GM18520 (cell line): ENCODE data around the gene EMILIN1.
"Not testable (repeated sequence)": the region's sequence is repeated elsewhere in the genome, so short reads cannot be mapped to it uniquely, and the experiment has no call there.

Source experiments
- ATAC-seq: cut with Tn5 transposase; IDR thresholded peaks from one replicate; pipeline ENCODE4 v1.9.1; 2021; ENCODE audit not compliant: unreplicated experiment

Gene EMILIN1

DNA sequence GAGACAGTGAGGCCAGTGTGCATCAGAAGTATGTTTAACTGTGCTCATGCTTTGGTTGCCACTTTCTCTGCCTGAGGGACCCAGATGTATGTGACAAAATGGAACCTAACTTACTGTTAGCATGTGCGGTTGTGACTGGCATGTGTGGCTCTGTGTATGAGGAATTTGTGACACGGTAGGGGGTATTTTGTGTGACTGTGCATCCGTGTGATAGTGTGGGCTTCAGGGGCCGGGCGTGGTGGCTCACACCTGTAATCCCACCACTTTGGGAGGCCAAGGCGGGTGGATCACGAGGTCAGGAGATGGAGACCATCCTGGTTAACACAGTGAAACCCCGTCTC lies 40.9 kb downstream of the EMILIN1 start:
- not testable (repeated sequence) for ATAC-seq

DNA sequence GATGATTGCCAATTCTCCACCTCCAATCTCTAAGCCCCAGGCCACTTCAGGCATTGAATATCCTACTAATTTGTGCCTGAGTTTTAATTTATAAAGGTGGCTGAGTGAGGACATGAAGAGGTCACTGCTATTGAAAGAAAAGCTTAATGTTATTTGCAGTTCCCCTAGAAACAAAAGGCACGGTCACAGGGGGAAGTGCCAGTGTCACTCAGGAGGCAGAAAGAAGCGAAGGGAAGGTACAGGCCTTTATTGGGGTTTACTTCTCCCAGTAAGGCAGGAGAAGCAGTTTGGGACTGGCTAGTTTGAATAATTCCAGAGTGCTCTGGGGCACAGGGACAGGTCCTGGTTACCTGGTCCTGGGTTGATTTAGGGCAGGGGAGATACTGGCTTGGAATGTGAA lies 43.5 kb downstream of the EMILIN1 start:
- no peak for ATAC-seq

DNA sequence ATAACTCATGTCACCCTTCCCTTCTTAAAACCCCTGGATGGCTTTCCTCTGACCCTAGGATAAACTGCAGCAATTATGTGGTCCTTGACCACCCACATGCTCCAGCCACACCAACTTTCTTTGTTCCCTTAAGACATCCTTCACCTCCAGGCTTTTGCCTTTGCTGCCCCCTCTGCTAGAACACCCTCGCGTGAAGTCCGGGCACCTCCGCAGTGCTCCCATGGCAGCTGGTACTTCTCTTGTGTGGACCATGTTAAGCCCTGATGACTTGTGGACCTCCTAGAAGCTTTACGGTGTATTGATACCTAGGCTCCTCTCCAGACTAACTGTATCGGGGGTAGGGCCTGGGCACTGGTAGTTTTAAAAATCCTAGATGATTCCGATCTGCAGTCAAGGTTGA lies 44.4 kb downstream of the EMILIN1 start:
- no peak for ATAC-seq

DNA sequence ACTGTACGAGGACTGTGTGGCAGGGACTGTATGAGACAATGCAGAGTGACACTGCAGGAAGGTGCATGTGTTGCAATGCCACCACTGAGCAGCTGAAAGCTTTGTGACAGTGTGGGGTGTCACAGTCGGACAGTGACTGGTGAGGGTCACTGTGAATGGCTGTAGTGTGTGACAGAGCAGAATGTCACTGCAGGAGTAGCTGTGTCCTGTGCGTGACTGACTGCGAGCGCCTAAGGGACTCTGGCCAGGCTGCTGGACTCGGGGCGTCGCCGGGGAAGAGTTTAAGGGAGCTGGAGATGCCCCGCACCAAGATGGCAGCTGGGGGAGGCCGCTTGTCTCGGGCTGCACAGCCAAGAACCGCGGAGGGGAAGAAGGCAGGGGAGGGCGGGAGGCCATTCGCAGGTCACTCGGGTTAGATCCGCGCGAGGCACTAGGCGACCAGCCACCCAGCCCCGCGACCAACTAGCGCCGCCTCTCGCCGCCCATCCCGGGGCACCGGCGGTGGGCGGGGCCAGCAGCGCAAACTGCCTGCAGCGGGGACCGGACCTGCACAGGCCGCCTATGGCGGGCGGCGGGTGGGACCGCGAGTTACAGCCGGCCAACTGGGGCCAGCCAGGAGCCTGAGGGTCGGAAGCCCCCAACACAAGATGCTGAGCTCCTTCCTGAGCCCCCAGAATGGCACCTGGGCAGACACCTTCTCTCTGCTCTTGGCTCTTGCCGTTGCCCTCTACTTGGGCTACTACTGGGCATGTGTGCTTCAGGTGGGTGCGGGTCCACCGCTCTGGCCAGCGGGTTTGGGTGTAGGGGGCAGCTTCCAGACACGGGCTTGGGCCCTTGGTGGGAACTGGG lies 45.1 kb downstream of the EMILIN1 start, which contains the start of gene ABHD1:
Gene ABHD1, plus strand, starts transcription at position 514 of the 849 bp plus-strand sequence. Its CDS starts 134 bp downstream, at position 648.
- no peak for ATAC-seq

DNA sequence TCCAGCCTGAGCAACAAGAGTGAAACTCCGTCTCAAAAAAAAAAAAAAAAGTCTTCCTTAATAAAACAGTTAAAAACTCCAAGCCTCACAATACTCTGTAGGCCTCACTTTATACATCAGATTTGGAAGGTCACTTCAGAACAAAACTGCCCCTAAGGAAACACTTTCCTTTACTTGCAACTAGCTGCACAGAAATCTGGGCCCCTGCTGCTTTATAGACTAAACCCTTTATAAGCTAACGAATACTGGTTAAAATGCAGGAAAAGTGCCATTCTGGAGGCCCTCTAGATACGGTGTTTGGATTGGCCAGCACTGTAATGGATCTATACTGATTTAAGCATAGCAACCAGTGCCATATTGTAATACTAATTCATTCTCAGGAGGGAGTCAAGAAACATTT lies 46.7 kb downstream of the EMILIN1 start:
- no peak for ATAC-seq

DNA sequence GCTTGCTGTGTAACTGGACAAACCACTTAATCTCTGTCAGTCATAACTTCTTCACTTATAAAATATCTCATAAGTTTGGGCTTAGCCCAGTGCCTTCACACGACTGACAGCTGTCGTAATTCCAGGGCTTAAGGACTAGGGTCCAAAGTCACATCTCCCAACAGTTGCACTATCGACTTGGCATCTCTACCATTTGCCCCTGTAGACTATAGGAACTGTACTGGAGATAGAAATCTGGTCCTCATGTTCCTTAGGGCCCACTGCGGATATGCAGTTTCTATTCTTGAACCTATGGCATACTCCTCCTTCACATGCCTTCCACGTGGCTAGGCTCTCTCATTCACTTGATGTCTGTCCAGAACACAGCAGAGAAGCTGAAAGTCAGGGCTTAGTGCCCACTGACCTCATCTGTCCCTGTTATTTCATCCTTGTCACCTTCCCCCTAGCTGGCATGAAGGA lies 47.9 kb downstream of the EMILIN1 start:
- ATAC-seq = no peak

DNA sequence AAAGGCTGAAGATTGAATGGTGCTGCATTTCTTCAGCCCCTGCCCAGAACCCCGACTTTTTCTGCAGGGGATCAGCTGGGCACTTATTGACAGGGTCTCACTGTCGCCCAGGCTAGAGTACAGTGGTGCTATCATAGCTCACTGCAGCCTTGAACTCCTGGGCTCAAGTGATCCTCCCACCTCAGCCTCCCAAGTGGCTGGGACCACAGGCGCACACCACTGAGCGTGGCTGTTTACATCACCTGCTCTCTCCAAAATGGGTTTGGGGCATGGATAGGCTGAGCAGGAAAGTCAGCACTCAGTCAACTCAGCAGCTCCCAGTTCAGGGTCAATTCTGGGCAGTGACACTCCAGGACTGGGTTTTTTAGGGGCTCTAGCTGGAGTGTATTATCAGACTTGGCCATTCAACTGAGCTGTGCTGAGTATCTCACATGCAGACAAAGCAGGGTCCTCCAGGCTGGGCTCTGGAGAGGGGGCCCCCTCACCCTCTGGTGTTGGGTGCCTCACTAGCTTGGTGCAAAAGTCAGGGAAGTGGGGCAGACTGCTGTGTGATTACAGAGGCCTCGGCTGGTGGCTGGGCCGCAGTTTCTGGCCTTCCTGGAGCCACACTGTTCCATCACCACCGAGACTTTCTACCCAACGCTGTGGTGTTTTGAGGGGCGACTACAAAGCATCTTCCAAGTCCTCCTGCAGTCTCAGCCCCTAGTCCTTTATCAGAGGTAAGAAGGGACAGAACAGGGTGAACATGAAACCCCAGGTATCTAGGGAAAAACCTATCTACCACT lies 49.7 kb downstream of the EMILIN1 start:
- ATAC-seq = no peak

DNA sequence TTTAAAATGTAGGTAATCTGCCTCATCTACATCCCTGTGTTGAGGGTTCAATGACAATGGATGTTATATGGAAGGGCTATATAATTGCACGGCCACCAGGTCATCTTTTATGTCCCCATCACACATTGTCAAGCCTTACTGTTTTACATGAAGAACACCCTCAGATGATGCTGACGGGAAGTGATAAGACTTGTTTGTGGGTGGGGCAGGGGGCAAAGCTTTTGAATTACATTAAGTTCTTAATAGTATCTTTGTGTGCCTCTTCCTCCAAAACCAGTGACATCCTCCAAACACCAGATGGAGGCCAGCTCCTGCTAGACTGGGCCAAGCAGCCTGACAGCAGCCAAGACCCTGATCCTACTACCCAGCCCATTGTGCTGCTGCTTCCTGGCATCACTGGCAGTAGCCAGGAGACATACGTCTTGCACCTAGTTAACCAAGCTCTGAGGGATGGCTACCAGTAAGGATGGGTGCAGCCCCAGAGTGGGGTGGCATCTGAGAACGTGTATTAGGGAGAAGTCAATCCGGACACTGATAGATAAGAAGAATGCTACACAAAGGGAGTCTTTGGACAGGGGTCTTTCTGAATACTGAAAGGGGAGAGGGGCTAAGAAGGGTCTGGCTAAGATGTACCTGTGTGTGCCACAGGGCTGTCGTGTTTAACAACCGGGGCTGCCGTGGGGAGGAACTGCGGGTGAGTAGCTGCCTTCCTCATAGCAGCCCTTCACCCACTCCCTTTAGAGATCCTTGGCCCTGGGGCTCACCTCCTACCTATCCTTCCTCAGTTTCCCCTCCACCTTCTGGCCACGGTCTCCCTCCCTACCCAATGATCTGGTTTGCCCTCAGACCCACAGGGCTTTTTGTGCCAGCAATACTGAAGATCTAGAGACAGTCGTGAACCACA lies 50.5 kb downstream of the EMILIN1 start:
- no peak for ATAC-seq

DNA sequence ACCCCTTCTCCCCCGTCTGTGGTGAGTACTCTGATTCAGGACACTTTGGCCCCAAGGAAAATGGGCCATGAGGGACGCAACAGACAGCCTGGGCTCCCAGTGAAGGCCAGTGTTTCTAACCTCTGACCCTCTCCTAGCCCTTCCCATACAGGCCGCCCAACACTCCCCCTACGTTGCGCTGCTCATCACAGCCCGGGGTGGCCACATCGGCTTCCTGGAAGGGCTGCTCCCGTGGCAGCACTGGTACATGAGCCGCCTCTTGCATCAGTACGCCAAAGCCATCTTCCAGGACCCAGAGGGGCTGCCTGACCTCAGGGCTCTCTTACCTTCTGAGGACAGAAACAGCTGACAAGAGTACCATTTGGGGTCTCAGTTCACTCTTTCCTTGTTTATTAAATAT lies 52.0 kb downstream of the EMILIN1 start:
- no peak for ATAC-seq

DNA sequence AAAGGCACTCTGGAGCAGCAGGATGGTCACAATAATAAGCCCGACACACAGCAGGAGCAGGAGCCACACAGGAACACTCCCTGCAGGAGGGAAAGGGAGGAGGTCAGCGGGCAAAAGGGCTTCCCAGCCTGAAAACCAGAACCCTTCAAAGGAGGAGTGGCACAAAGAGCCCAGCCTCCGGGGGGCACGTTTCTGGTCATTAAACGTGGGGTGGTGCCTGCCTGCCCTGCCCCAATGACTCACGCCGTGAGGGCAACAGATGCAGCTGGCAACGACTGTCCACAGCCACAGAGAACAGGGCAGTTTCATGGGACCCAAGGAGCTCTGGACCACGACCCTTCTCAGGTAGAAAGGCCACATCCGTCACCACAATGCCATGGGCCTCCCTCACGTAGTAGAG lies 53.0 kb downstream of the EMILIN1 start:
- ATAC-seq = no peak

DNA sequence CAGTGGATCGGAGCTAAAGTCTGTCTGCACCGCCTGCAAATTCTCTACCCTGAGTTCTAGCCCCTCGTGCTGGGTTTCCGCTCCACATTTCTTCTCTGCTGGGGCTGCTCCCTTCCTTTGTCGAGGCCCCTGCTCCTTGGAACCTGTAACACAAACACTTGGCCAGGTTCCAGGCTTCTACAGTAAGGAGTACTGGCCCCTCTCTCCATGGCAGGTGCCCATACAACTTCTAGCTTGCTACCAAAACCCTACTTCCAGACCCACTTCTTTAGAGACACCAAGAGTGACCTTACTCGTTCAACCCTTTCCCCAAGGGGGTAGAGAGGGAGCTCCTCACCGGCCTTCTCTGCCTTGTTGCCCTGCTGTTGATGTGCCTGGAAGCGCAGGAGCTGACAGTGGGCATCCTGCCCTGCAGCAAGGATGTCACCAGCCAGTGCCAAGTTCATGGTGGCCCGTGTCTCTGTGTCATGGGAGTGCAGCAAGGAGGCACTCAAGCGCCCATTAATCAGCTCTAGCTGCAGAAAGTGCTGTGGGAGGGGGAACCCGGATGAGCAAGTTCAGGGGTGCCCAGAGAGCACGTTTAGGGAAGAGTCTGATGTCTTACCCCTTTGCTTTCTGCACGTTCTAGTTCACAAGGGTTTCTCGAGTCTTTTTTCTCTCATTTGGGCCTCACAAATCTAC lies 54.9 kb downstream of the EMILIN1 start:
- no peak for ATAC-seq

DNA sequence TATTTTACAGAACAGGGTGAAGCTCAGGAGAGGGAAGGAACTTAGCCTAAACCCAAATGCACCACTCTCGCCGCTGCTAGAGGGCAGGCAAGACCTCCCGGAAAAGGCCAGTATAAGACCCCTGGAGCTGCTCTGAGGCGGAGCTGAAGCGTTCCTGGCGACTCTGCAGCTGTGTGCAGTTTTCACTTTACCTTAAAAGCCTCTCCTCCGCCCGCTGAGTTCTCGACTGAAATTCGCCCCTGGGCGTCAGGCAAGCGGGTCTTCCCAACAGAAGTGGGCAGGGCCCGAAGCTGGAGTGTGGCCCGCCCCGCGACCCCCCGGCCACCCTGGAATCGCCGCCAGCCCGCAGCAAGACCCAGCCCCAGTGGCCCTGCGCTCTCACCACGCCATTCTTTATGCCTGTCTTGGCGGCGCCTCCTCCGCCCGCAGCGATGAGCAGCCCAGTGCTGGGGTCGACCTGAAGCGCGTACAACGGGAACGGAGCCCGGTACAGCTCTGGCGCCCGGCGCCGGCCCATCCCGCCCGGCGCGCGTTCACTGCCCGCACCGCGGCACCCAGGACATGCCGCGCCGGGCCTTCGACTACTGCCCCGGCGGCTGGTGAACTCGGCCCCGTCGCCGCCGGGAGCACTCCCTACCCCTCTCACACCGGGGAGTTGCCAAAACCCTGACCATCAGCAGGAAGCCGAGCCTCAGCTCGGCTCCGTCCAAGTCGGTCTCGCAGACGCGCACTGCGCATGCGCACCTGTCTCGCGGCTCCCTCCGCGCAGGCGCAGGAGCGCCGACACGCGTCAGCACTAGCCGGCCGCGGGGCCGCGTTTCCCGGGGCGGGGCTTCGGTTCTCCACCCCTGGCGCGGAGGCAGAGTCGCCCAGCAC lies 55.7 kb downstream of the EMILIN1 start, which contains the start of gene PREB:
Gene PREB, minus strand, starts transcription at position 732 of the 876 bp plus-strand sequence. Its CDS starts 215 bp downstream, at position 517.
- ATAC-seq = peak; percentile 90

DNA sequence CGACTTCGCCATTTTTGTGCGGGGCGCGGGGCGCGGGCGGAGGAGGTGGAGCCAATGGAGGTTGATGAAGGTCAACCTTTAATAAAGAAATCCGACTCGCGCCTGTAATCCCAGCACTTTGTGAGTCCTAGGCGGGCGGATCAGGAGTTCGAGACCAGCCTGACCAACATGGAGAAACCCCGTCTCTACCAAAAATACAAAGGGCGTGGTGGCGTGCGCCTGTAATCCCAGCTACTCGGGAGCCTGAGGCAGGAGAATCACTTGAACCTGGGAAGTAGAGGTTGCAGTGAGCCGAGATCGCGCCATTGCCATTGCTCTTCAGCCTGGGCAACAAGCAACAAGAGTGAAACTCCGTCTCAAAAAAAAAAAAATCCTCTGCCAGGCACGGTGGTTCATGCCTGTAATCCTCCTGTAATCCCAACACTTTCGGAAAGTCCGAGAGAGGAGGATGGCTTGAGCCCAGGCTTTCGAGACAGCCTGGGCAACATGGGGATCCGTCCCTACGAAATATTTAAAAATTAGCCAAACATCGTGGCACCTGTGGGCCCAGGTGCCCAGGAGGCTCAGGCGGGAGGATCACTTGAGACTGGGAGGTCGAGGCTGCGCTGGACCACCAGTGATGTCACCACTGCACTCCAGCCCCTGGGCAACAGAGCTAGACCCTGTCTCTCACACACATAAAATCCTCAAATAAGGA lies 56.5 kb downstream of the EMILIN1 start:
- no peak for ATAC-seq

DNA sequence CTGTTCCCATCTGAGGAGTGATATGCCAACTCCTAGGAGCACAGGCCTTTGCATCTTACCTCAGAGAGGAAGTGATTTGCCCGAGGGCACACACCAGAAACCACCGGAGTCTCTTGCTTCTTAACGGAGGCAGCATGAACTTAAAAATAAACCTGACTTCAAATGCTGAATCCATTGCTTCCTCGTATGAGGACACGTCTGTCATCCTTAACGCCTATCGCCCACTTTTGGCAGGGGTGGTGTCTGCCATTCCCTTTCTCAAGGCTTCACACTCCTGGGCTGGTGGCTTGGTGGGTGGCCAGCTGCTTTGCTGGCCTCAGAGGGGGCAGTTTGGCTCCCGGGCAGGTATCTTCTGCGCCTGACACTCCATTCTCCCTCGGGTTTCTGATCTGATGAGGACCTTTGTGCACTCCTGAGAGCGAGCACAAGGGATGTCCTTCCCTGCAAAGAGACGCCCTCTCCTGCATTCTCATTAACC lies 57.1 kb downstream of the EMILIN1 start:
- no peak for ATAC-seq
